Fibroblast of upper back skin (primary cell): ENCODE results near the gene NUP88.
A peak's percentile ranks its signal among the peaks of the same experiment; 100 is the strongest.
"Not testable (repeated sequence)": the region's sequence is repeated elsewhere in the genome, so short reads cannot be mapped to it uniquely, and the experiment has no call there.

ENCODE experiments used
- DNase-seq: peaks from one replicate; pipeline ENCODE4 v3.0.0-alpha.2; 2013

Gene NUP88

GRCh38 chr17:5419356-5419958 lies at the start of gene NUP88:
Gene NUP88 (minus strand): TSS chr17:5419662. CDS start chr17:5419650, 12 bp downstream.
- peak; percentile 97 for DNase-seq

DNA sequence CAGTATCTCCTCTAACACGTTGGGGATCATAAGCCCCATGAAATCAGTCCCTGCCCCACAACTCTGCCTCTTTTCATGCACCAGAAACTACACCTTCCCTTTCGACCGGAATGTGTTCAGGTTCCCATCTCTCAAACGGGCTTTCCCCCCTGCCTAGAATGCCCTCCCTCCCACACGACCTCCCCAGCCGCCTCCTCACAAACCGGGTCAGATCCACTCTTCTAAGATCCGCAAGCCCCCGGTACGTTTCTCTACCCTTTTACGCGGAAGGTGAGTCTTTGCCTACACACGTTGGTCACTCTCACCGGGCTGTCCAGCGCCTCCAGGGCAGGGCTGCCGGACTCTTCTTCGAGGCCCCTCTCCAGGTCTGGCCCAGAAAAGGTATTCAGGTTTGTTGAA lies 48.6 kb upstream of the NUP88 start:
- DNase-seq = no peak

DNA sequence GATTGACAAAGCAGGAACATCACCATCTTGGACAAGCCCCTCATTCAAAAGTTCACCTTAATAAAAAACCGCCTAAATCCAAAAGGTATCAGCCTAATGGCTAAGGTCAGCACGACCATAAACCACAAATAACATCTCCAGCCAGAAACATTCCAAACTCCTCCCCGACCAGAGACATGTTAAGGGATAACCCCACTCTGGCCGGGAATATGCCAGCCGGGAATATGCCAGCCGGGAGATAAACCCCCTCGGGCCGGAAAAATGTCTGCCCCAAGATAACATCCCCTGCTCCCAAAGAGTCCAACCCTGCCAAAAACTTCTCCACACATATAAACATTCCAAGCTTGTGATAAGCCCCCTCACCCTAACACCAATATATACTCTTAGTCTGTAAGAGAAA lies 48.0 kb upstream of the NUP88 start:
- no peak for DNase-seq

- DNase-seq = no peak
Observed at GRCh38 chr17:5466295-5466694, 46.8 kb upstream of the NUP88 start.

DNA sequence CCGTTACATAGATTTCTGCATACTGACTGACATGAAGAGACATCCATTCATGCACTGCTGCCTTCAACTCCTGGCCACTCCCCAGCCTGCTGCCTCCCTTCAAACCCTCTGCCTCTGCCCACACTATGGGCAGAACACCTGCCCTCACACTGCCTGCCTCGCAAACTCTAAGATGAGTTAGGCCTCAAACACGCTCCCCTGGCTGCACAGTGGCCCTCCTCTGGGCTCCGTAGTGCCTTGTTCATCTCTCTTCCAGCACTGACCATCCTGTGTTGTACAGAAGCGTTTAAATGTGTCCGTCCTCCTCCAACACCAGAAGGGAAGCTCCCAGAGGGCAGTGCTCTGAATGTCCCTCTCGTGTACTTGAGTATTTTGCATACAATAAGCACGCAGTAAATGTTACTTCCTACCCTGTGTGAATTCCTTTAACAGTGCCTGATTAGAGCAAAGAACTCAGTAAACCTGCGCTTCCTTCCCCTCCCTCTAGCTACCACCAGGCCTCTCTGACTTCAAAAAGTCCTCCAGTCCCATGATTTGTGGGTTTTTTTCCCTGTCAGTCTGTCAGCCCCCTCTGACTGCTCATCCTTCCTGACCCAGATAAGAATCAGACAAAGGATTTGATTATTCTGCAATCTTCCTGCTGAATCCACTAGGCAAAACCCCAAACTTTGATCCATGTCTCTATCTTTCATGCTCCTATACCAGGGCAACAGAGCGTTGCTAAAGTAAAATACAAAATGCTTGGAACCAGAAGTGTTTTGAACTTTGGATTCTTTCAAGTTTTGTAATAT lies 45.5 kb upstream of the NUP88 start:
- DNase-seq = no peak

GRCh38 chr17:5446786-5447185 lies 27.3 kb upstream of the NUP88 start:
- no peak for DNase-seq

- no peak for DNase-seq
Observed at GRCh38 chr17:5444209-5444608, 24.7 kb upstream of the NUP88 start.

DNA sequence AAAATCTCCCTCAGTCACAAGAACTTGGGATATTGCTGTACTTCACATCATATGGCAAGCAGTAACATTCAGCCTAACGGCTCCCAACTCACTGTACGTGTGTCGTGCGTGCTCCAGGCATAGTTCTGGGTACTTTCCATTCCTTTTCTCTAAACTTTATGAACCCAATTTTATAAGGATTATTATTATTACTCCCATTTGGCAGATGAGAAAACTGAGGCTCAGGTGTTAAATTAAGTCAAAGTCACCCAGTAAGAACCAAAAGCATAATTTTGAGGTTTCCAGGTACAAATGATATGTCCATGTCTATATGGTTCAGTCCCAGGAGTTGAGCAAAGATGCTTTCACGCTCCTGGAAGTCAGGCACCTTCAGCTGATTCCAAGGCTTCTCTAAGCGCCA lies 24.3 kb upstream of the NUP88 start:
- no peak for DNase-seq

DNA sequence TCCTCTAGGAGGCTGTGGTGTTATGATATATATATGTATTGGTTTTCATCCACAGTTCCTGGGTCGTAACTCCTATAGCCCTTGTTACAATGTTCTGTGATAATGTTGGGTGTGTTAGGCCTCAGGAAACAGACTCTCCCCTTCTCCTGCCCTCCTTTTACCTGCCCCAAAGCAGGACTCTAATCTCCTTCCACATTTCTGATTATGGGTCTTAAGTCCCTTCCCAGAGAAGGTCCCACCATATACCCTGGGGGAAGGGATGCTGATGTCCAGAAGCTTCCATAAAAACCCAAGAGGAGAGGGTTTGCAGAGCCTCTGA lies 19.9 kb upstream of the NUP88 start:
- no peak for DNase-seq

GRCh38 chr17:5438716-5439445 lies 19.4 kb upstream of the NUP88 start, which contains the start of gene C1QBP:
Gene C1QBP (minus strand): TSS chr17:5439155. CDS start chr17:5439073, 82 bp downstream.
- DNase-seq = peak; percentile 88

DNA sequence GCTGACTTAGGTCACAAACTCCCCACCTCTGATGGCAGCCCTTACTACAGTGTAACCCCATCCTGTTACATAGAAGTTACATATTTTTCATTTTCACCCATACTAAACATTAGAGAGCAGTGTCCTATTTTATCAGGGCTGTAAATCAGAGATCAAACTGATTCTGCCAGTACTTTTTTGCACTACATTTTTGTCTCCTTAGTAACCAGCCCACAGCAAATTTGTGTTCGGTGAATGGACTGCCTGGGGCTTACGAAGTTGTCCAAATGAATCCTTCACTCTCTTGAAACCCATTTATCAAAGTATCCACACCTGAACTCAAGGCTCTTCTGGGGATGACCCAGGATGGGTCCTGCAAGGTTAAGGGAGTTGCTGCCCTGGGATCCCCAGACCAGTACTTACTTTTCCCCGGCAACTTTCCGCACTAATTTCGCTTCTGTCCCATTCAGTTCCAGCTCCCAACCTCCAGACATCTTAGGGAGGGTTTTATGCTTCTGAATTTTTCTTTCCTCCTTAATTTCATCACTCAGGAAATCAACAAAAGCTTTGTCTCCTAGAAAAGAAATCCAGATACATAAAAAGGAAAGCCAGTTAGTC lies 18.4 kb upstream of the NUP88 start:
- DNase-seq = peak; percentile 34

- not testable (repeated sequence) for DNase-seq
Observed at GRCh38 chr17:5435781-5436315, 16.4 kb upstream of the NUP88 start.

GRCh38 chr17:5434984-5435383 lies 15.5 kb upstream of the NUP88 start:
- no peak for DNase-seq

- no peak for DNase-seq
Observed at GRCh38 chr17:5431949-5432556, 12.6 kb upstream of the NUP88 start.

- not testable (repeated sequence) for DNase-seq
Observed at GRCh38 chr17:5431234-5431633, 11.8 kb upstream of the NUP88 start.

GRCh38 chr17:5430413-5430999 lies 11.0 kb upstream of the NUP88 start:
- no peak for DNase-seq

DNA sequence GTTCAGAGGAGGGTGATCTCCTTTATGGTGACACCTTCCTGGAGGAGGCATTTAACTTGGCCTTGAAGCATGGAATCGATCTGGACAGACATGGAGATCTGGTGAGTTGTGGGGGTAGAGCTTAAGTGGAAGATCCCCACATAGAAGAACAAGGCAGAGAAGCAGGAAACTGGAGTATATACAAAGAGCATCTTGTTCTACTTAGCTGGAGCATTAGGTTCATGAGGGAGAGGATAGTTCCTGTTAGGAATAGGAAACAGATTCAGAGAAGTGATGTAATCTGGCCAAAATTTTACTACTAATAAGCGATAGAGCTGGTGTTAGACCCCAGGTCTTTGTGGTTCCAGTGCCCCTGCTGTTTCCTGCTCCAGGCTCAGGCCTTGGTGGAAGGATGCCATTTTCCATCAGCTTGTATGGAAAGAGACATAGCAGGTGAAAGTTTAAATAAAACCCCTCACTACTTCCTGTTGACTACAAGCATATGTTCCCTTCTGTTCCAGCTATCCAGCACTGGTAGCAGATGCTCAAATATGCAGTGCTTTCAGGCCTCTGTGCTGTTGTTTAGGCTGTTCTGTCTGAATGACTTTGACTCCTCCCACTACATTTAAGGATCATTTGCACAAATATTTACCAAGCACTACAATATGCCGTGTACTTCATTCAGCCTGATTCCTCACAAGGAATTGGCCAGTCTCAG lies 9.9 kb upstream of the NUP88 start:
- no peak for DNase-seq

GRCh38 chr17:5425826-5426225 lies 6.4 kb upstream of the NUP88 start:
- no peak for DNase-seq

DNA sequence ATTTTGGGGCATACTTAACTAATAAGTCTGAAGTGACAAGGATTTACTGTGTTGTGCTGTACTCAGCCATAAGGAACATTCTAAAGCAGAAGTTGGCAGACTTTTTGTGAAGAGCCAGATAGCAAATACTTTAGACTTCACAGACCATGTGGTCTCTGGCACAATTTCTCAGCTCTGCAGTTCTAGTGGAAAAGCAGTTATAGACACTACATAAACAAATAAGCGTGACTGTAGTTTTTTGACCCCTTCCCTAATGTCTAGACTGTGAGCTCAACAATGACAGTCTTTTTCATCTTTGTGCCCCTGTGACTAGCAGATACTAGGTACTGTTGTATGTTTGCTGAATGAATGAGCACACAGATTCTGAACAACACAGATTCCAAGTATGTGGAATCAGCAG lies 5.4 kb upstream of the NUP88 start:
- no peak for DNase-seq

DNA sequence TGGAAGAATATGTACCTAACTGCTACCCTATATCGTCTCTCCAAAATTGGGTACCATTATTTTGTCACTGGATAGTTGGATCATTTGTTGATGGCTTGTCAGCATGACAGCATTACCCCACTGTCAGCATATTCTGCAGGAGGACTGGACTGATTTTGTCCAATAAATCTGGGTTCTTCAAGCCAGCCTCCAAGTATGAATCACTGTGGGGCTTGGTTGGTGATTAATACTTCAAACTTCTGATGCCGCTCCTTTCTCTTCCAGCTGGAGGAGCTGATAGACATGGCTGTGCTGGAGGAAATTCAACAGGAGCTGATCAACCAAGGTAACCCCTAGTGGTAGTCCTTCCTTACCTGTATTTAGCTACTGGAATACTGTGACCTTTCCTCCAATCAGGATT lies 3.0 kb upstream of the NUP88 start:
- peak; percentile 76 for DNase-seq

- DNase-seq = peak; percentile 83
Observed at GRCh38 chr17:5419959-5420653, 644 bp upstream of the NUP88 start, which contains the start of gene RPAIN. Gene RPAIN (plus strand): TSS chr17:5420182. CDS start chr17:5420211, 29 bp downstream.
